ENCODE results near the gene MOB2.
"Not testable (repeated sequence)": the region's sequence is repeated elsewhere in the genome, so short reads cannot be mapped to it uniquely, and the experiment has no call there.

Gene MOB2

DNA sequence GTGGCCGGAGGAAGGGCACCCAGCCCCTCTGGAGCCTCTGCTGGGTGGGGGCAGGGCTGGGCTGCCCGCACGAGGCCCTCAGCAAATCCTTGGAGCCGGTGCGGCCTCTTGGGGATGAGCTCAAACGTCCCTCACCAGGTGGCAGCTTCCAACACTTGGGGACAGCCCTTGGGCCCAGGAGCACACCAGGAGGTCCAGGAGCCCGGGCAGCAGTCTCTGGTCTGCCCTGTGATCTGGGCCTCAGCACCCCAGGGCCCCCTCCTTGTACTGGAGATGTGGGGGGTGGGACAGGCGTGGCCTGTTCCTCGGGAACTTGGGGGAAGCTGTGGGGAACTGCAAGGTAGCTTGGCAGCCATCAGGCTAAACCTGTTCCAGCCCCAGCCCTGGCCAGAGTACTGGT is 40.0 kb downstream of the MOB2 start:
- DNase-seq (ENCODE audit: insufficient read length, low spot score): no peak
- FAIRE-seq: no peak

DNA sequence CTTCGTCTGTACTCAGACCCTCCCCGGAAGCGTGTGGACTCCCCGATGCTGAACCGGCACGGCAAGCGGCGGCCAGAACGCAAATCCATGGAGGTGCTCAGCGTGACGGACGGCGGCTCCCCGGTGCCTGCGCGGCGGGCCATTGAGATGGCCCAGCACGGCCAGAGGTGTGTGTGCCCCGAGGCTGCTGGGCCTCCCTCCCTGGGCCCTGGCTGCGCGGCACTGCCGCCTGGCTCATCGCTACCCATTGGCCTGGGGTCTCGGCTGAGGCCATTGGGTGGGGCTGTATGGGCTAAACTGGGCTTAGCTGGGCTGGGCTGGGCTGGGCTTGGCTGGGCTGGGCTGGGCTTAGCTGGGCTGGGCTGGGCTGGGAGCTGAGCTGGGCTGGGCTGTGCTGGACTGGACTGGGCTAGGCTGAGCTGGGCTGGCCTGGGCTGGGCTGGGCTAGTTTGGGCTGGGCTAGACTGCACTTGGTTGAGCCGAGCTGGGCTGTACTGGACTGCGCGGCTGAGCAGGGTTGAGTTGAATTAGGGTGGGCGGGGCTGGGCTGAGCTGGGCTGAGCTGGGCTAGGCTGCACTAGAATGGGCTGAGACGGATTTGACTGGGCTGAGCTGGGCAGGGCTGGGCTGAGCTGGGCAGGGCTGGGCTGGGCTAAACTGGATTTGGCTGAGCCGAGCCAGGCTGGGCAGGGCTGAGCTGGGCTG is 40.7 kb downstream of the MOB2 start:
- DNase-seq (ENCODE audit: insufficient read length, low spot score) (no peak), FAIRE-seq (no peak)

DNA sequence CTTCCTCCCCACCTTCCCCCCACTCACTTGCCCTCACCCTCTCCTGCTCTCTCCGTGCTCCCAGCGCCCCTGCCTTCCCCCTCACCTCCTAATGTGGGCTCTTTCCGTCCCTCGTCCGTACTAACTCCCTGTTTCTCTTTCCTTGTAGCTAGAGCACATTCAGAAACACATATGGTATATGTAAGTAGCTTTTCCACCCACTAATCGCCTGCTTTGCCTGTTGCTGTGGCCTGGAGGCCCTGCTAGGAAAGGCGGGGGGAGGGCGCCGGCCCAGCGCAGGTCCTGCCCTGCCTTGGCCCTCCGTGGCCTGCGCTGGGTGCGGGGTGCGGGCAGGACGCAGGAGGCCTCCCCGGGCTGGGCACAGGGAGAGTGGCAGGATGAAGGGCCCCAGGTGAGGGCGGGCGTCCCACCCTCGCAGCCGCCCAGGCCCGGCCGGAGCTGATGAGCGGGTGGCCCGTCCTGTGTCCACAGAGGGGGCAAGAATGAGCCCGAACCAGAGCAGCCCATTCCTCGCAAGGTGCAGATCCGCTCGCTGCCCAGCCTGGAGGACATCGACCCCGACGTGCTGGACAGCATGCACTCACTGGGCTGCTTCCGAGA is 41.7 kb downstream of the MOB2 start:
- DNase-seq (ENCODE audit: insufficient read length, low spot score) (no peak), FAIRE-seq (no peak)

DNA sequence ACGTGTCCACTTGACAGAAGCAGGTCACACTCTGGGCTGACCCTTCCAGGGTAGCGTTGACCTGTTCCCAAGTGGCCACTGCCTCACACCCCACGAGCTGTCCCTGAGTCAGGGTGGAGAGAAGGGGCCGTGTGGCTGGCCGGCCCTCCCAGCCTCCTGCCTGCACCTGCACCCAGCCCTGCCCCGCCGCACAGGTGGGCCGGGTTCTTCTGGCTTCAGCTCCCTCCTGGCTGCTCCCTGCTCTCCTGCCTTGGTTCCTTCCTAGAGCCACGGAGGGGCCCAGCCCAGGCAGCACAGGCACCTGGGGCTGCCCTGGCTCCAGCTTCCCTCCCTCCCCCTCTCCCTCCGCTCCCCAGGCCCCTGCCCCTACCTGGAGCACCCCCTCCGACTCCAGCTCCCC is 42.3 kb downstream of the MOB2 start:
- DNase-seq (ENCODE audit: insufficient read length, low spot score) (no peak), FAIRE-seq (no peak)

DNA sequence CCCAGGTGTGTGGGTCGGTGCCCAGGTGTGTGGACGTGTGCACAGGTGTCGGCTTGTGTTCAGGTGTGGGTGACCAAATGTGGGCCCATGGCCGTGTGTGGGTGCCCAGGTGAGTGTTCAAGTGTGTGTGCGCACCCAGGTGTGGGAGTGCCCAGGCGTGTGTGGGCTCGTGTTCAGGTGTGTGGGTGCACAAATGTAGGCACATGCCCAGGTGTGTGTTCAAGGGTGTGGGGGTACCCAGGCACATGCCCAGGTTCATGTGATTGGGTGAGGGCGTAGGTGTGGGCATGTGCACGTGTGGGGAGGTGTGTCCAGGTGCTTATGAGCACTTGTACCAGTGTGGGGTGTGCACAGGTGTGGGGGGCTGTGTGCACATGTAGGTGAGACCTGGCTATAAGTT is 42.8 kb downstream of the MOB2 start:
- DNase-seq (ENCODE audit: insufficient read length, low spot score) (no peak), FAIRE-seq (no peak)

DNA sequence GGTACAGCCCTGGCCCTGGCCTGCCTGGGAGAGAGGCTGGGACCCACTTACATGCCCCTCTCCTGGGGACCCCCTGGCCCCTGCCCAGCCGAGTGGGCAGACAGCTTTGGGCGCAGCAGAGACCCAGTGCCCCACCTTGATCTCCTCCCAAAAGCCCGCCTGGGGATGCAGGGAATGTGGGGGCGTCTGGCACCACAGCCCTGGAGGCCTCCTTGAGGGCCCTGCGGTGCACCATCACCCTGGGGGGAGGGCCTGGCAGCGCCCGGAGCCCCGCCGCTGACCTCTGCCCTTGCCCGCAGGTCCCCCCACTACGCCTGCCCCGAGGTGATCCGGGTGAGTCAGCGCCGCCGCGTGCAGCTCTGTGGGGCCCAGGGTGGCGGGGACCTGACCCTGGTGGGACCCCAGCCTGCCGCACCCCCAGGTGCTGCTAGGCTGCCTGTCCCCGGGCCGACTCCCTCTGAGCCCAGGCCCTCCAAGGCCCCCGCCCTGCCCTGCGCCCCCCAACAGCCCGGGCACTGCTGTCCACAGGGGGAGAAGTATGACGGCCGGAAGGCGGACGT is 43.7 kb downstream of the MOB2 start:
- FAIRE-seq: no peak
- DNase-seq (ENCODE audit: insufficient read length, low spot score): no peak

DNA sequence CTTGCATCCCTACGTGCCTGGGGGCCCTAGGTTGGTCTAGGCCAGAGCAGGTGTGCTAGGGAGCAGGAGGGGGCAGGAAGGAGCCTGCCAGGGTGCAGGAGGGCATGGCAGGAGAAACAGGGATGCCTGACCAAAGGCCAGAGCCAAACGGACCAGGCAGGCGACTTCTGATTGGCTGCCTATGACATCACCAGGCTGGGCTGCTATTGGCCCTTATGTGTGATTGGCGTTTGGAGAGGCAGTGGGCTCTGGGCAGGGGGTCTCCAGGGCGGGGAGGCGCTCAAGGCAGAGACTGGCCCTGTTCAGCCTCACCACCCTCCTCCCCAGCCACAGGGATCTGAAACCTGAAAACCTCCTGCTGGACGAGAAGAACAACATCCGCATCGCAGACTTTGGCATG is 44.4 kb downstream of the MOB2 start:
- no peak for FAIRE-seq

DNA sequence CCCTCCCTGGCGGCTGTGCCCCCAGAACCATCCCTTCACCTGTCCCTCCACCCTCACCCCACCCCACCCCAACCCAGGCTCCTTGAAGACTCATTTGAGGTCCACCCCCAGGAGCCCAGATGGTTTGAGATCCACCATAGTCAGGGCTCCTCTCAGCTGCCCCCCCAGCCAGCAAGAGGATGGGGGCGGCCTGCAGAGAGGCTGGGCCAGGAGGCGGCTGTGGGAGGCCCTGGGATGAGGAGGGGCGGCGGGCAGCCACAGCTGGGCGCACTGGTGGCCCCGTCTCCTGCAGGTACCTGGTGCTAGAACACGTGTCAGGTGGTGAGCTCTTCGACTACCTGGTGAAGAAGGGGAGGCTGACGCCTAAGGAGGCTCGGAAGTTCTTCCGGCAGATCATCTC is 46.1 kb downstream of the MOB2 start:
- no peak for DNase-seq (ENCODE audit: insufficient read length, low spot score)
- FAIRE-seq: no peak

More for the DNA sequence above, 44.4 kb downstream of the MOB2 start:
- no peak for DNase-seq (ENCODE audit: insufficient read length, low spot score)

DNA sequence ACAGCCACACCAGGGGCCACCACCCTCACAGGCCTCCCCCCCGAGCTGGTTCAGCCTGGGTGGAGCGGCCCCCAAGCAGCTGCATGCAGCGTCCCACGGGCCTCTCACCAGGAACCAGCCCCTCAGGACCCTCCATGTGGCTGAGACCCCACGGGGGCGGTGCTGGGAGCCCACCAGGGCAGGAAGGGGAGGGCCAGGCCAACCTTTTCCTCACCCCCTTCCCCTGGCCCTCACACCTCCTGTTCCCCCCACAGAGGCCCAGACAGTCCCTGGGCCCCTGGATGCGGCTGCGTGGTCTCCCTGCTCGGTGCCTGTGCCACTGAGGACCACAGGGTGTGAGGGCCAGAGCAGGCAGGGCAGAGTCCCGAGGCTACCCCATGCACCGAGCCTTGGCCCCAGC is 46.5 kb downstream of the MOB2 start:
- FAIRE-seq (no peak), DNase-seq (ENCODE audit: insufficient read length, low spot score) (no peak)

DNA sequence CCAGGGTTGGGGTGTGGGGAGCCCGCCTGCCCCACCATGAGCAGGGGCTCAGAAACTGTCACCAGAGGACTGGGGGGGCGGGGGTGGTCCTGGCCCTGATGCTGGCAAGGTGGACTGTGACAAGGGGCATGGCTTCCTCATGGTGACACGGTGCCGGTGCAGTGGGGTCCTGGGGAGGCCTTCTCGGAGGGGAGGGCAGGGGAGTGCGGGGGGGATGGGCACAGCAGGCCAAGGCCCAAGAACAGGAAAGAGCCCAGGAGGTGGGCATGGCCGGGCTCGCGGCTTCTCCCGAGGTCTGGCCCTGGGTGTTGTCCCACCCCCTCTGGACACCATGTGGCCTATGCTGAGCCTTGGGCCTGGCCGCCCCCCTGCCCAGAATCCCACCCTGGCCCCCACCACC is 47.2 kb downstream of the MOB2 start:
- DNase-seq (ENCODE audit: insufficient read length, low spot score): no peak
- no peak for FAIRE-seq

DNA sequence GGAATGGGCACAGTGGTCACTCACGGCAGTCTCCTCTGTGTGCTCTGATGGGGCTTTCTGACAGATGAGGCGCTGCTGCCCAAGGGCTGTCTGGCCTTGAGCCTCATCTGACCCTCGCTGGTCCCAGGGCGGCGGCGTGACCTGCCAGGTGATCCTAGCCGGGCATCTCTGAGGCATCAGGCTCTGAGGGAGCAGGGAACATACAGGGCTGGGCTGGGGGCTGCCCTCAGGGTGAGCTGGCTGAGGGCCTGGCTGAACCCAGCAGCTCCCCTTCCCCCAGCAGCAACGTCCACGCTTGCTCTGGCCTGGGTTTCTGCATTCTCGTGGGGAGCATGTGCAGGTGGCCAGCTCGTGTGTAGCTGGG is 47.6 kb downstream of the MOB2 start:
- no peak for DNase-seq (ENCODE audit: insufficient read length, low spot score)
- no peak for FAIRE-seq

DNA sequence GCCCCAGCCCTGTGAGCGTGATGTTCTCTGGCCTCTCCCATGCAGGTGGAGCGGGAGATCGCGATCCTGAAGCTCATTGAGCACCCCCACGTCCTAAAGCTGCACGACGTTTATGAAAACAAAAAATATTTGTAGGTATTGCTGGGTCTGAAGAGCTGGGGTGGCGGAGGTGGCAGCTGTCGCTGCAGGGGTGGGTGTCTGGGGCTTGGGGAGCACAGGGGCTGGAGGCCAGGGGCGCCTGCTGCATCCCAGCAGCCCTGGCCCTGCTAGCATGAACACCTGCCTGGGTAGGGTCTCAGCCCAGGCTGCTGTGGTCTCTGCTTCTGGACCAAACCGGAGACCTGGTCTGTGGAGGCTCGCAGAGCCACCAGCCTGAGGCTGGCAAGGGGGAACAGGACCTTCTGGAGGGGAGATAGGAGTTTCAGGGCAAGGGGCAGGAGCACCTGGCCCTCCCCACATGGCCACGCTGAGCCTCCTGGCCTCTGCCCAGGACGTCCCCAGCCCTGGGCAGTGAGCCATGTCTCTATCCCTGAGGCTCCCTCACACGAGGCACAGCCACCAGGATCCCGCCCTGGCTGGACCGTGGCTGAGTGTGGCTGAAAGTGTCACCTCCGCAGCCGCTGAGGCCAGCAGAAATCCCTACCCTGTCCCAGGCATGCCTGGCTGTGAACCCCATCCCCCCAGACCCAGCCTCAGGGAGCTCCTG is 48.2 kb downstream of the MOB2 start:
- FAIRE-seq (no peak), DNase-seq (ENCODE audit: insufficient read length, low spot score) (no peak)

DNA sequence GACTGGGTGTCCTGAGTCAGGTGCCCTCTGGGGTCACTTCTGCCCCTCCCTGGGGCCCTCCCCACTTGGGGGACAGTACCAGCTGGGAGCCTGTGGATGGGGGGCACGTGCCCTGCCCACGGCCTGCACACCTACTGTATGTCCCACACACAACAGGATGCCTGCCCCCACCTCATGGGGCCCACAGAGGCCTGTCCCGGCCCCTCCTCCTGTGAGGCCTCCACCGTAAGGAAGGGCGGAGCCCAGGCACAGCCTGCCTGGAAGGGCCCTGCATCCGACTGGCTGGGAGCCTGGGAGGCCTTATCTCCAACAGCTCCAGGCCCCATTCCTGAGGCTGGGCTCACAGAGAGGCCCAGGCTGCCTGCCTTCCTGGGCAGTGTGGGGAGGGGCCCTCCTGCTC is 49.1 kb downstream of the MOB2 start:
- peak; percentile 56 for DNase-seq (ENCODE audit: insufficient read length, low spot score)
- no peak for FAIRE-seq

DNA sequence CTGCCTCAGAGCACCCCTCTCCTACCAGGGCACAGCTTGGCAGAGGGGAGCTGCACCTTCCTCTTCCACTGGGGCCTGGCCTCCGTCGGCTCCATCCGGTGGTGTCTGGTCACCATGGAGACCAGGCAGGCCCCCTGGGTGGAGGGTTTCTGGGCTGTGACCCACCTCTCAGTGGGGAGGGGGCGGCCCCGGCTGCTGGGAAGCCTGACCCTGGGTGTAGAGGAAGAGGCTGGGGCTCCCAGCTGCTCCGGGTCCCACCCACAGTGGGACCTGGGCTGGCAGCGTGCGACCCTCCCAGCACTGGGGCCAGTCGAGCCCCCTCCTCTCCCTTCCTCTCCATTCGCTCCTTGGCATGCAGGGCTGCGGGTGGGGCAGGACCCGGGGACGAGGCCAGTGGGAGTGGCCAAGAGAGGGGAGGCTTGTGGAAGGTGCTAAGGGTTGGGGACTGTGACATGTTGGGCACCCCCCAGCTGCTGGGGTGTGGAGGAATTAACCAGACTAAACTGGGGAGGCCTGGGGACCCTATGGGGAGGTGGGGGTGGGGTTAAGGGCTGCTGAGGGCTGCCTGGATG is 50.0 kb downstream of the MOB2 start:
- FAIRE-seq (no peak), DNase-seq (ENCODE audit: insufficient read length, low spot score) (no peak)

DNA sequence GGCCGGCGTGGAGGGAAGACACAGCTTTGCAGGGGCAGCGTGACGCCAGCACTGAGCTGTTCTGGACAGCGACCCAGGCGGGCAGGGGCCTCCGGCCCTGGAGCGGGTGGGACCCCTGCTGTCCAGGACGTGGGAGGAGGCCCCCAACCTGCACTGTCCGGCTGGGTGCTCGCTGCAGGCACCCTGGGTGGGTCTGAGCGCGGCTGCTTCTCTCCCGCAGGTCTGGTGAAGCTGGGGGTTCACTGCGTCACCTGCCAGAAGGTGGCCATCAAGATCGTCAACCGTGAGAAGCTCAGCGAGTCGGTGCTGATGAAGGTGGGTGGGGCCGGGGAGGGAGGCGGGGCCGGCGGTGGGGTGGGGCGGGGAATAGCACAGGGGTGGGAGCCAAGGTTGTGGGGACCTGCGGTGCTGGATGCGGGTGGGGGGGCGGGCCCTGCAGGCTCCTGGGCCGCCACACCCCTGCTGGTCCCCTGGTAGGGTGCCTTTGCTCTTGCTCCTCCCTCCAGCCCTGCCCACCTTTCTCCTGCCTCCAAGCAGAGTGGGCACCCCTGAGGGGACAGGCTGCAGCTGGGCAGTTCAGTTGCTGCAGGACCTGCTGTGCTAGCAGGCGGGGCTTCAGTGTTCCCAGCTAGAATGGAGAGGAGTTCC is 50.6 kb downstream of the MOB2 start:
- FAIRE-seq (no peak), DNase-seq (ENCODE audit: insufficient read length, low spot score) (no peak)

DNA sequence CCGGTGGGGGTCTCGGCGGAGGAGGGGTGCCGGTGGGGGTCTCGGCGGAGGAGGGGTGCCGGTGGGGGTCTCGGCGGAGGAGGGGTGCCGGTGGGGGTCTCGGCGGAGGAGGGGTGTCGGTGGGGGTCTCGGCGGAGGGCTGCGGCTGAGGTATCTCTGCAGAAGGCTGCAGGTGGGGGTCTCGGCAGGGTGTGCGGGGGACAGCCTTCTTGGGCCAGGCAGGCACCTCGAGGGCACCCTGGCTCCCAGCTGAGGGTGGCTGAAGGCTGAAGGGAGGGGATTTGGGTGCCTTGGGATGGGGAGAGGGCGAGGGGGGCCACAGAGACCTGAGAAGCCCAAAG is 51.1 kb downstream of the MOB2 start:
- FAIRE-seq; DNase-seq (ENCODE audit: insufficient read length, low spot score): not testable (repeated sequence)

DNA sequence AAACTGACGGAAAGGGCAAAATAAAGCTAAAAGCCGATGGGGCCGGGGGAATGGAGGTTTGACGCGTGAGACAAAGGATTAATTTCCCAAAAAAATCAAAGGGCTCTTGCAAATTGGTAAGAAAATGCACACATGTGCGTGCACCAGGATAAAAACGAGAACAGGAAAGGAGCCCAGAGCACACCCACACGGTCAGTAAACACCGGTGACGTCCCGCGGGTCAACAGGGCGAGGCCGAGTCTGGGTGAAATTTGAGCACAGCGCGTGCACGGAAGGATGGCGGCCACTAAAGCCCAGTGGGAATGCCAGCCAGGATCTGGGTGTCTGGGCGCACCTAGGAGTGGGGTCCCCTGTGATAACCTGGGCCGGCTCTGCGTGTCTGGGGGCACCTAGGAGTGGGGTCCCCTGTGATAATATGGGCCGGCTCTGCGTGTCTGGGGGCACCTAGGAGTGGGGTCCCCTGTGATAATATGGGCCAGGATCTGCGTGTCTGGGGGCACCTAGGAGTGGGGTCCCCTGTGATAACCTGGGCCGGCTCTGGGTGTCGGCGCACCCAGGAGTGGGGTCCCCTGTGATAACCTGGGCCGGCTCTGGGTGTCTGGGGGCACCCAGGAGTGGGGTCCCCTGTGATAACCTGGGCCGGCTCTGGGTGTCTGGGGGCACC is 52.5 kb downstream of the MOB2 start:
- no peak for DNase-seq (ENCODE audit: insufficient read length, low spot score)
- FAIRE-seq: no peak

DNA sequence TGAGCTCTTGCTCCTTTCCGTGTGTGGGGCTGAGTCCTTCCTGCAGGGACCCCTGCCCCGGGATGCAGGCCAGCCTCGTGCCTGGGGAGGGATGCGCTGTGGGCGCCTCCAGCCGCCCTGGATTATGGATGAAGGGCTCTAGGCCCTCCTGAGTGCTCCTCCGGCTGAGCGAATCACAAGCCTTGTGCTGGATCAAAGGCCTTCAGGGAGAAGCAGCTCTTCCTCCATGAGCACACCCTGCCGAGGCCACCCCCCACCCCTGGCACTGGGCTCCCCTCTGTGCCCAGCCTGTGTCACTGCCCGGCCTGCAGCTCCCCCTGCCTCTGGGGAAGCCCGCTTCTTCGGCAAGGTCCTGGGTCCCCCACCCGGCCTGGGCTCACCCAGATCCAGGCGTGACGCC is 53.0 kb downstream of the MOB2 start:
- DNase-seq (ENCODE audit: insufficient read length, low spot score) (no peak), FAIRE-seq (no peak)

DNA sequence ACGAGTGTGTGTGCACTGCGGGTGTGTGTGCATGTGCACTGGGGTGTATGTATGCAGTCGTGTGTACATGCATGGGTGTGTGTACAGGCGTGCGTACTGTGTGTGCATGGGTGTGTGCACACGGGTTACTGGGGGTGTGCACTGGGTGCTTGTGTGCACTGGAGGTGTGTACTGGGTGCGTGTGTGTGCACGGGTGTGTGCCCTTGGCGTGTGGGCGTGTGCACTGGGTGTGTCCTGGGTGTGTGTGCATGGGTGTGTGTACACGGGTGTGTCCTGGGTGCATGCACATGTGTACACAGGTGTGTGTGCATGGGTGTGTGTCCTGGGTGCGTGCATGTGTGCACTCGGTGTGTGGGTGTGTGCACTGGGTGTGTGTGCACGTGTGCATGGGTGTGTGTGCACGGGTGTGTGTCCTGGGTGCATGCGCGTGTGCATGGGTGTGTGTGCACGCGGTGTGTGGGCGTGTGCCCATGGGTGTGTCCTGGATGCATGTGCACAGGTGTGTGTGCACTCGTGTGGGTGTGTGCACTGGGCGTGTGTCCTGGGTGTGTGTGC is 57.7 kb downstream of the MOB2 start:
- DNase-seq (ENCODE audit: insufficient read length, low spot score) (no peak), FAIRE-seq (peak; percentile 57)

DNA sequence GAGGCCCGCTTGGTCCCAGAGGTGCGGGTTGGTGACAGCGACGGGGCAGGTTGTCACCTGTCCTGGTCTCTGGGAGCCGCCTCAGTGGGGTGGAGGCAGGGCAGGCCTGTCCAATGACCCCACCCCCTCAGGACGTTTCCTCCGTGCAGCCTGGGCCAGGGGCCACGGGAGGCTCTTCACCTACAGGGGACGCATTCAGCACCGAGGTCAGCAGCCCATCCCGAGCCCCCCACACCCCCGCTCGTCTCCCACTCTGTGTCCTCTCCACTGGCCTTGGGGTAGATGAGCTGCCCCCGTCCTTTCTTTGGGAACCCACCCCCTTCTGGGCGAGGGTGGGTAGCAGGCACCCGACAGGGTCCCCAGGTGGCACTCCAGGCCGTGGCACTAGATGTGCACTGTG is 61.1 kb downstream of the MOB2 start:
- DNase-seq (ENCODE audit: insufficient read length, low spot score) (no peak), FAIRE-seq (no peak)

Measured in HTR-8/SVneo (cell line).